Breast epithelium (tissue), 3 donors: ENCODE measurements around the gene KIF12.
"Not testable (repeated sequence)": the region's sequence is repeated elsewhere in the genome, so short reads cannot be mapped to it uniquely, and the experiment has no call there.

Experiments used
- CTCF ChIP-seq, 3 donors: fragments of 450-650 bp; IDR thresholded peaks; one replicate each; pipeline ENCODE4 v1.5.1; 2016 to 2017; ENCODE audit warnings: antibody characterized with exemption in 3 of 3, mild to moderate bottlenecking in 3 of 3, moderate library complexity in 3 of 3
- POLR2A ChIP-seq: fragments of 450-650 bp; IDR thresholded peaks from one replicate; pipeline ENCODE4 v1.6.1; 2016; ENCODE audit warnings: antibody characterized with exemption, mild to moderate bottlenecking, moderate library complexity

DNA sequence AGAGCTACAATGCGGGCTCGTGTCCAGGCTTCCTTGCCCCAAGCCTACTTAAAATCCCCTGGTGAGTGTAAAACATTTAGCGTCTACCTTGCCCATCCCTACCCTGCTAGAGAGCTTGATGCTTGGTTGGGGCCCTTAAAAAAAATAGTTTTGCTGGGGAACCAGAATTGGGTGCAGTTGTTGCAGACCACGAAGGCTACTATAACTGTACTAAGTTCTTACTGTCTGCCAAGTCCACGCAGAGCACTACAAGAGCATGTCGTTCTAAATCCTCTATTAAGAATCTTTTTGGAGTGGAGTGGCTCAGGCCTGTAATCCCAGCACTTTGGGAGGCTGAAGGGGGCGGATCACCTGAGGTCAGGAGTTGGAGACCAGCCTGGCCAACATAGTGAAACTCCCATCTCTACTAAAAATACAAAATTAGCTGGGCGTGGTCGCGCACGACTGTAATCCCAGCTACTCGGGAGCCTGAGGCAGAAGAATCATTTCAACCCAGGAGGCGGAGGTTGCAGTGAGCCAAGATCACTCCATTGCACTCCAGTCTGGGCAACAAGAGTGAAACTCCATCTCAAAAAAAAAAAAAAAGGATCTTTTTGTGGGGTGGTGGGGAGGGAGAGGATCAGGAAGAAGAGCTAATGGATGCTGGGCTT, 16.2 kb downstream of the KIF12 start:
- not testable (repeated sequence) for TF ChIP-seq CTCF (IDR thresholded peaks at IDR 0.05); POLR2A
